Brain pericyte (primary cell): ENCODE results near the gene ELAVL2.

ENCODE experiments used
- DNase-seq: peaks from one replicate; pipeline ENCODE4 v3.0.0-alpha.2; 2012; ENCODE audit warnings: low read depth, low spot score

The ELAVL2 gene

GRCh38 chr9:23826120-23826629 is at the start of gene ELAVL2:
ELAVL2 (minus strand) TSS chr9:23826240; CDS start chr9:23762234, 64,006 bp downstream.
- peak; percentile 45 for DNase-seq

DNA sequence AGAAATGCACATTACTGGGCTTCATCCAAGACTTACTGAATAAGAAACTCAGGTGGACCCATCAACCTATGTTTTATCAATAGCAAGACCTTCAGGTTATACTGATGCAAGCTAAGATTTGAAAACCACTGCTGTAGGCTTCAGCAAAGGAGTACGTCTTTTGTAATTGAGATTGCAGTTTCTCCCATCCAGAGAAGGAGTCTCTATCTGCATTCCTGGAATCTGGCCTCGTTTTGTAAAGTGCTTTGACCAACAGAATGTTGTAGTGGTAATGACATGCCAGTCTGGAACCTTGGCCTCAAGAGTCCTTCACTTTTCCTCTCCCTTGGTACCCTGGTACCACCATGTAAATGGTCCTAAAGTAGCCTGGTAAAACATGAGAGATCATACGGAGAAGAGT is 32.2 kb upstream of the ELAVL2 start:
- DNase-seq: no peak

- DNase-seq: no peak
Measured at GRCh38 chr9:23855873-23856604, 30.0 kb upstream of the ELAVL2 start.

- DNase-seq: no peak
Measured at GRCh38 chr9:23850690-23851629, 24.9 kb upstream of the ELAVL2 start.

DNA sequence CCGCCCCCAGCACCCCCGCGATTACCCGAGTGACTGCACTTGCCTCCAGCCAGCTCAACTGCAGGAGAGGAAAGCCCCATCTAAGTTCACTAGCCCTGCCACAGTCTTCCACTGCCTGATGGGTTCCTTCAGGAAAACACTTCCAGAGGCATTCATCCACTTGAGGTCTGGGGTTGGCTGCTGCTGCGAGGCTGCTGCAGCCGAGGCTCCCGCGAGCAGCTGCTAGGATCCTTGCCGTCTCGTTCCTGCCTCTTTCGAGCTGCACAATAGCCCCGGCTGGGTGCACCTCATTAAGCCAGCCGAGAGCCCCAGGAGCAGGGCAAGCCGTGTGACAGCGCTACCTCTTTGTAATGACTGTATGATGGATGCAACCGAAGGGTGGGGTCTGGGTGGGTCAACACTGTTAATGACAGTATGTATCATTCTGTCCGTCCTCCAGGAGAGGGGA is 24.2 kb upstream of the ELAVL2 start:
- DNase-seq: no peak

- DNase-seq: no peak
Measured at GRCh38 chr9:23849379-23850035, 23.5 kb upstream of the ELAVL2 start.

GRCh38 chr9:23842565-23843129 is 16.6 kb upstream of the ELAVL2 start:
- DNase-seq: no peak

DNA sequence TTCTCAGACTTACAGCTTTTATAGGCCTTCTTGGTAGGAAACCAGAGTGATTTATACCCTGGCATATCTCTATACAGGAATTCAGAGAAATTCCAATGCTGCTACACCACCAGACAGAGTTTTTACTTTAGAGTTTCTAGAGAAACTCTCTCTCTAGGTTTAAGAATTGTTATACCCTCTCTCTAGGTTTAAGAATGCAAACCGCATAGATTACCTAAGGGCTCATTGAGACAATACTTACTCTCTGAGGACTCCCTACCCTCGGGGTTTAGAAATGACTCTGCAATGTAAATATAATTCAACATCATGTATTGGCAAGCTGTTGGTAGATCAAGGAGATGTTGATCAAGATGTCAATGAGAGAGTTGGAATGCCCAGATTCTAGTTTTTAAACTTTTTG is 15.3 kb upstream of the ELAVL2 start:
- DNase-seq: no peak

- no peak for DNase-seq
Measured at GRCh38 chr9:23837038-23837437, 11.0 kb upstream of the ELAVL2 start.

GRCh38 chr9:23830929-23831730 is 5.1 kb upstream of the ELAVL2 start:
- DNase-seq: no peak

GRCh38 chr9:23830476-23830805 is 4.4 kb upstream of the ELAVL2 start:
- no peak for DNase-seq

DNA sequence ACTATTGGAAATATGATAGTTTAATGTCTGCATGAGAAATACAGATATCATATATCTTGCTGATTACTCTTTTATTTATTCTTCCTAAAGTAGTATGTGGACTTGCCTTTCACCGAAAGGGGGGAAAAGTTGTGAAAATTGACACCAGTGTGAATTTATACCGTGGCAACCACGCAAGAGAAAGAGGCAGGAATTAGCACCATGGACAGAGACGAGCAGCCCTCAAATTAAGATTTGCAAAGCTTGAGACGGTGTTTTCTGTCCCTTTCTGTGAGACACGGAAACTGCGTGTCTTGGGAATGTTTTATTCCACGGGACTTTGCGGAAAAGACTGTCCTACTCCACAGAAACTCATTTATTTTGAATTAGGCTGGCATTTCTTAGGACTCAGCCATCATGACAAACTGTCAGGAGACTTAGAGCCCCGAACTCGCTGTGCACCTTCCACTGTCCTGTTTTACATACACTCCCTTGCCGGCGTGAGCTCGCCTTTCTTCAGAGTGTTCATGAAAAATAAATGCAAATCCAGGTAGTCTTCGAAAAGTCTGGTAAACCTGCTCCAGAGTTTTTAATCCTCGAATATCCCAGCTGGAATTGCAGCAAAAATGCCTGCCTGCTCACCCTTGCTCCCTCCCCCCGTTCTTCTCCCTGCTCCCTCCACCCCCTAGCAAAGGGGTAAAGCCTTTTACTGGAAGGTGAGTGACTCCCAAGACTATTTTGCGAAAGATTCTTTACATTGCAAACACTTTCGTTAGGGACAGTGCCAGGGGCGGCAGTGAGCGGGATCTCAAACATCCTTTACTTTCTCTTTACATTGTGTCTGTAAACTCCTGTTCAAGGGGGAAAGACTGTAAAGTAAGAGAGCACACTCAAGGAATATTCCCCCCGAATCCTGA is 3.8 kb upstream of the ELAVL2 start:
- no peak for DNase-seq

DNA sequence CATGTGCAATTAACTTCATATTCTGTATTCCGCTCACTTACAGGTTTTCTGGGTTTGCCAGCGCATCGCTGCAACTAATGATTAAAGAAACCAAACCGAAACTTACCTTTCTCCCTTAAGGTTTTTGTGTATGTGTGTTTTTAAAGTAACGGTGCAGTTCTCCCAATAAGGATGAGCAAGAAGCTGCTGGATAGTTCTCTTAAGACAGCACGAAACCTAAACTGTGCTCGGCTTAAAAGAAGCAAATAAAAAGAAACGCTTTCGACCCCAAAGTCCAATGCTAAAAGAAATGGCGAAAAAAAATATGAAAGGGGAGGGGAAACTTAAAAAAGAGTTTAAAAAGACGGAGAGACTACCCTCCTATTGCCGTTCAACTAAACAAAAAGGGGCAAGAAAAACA is 340 bp downstream of the ELAVL2 start:
- no peak for DNase-seq

- no peak for DNase-seq
Measured at GRCh38 chr9:23824830-23825591, 1.0 kb downstream of the ELAVL2 start.

DNA sequence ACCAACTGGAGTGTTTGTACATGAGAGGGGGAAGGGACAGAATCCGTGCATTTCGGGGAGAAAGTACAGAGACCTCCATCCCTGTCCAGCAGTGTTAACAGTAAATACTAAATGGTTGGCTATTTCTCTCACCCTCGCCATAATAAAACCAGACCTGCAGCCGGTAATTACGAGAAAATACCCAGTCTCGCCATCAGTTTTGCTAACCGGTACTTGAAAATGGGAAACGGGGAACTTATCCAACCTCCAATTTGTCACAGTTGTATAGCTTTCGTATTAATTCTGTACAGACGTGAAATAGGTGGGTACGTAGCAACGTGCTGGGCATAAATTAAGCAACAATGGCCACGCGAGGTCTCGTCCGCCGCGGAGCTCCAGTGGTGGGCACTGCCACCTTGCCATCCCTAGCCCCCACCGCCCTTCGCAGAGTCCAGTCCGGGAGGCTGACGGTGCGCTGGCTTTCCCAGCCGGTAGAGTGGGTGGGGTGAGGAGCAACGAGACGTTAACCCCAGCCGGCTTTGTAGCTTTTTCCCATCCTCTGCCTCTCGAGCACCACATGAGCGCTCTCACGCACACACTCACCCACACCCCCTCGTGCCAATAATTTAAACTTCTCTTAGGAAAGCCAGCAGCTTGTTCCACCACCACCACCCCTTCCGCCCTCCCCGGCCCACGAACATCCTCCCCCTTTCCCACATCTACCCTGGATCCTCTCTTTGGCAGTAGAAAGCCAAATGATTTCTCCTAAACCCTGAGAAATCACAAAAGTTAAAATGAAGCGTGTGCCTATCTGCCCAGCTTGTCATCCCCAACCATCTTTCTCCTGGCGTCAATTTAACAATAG is 1.8 kb downstream of the ELAVL2 start:
- DNase-seq: no peak

- no peak for DNase-seq
Measured at GRCh38 chr9:23823269-23823668, 2.8 kb downstream of the ELAVL2 start.

DNA sequence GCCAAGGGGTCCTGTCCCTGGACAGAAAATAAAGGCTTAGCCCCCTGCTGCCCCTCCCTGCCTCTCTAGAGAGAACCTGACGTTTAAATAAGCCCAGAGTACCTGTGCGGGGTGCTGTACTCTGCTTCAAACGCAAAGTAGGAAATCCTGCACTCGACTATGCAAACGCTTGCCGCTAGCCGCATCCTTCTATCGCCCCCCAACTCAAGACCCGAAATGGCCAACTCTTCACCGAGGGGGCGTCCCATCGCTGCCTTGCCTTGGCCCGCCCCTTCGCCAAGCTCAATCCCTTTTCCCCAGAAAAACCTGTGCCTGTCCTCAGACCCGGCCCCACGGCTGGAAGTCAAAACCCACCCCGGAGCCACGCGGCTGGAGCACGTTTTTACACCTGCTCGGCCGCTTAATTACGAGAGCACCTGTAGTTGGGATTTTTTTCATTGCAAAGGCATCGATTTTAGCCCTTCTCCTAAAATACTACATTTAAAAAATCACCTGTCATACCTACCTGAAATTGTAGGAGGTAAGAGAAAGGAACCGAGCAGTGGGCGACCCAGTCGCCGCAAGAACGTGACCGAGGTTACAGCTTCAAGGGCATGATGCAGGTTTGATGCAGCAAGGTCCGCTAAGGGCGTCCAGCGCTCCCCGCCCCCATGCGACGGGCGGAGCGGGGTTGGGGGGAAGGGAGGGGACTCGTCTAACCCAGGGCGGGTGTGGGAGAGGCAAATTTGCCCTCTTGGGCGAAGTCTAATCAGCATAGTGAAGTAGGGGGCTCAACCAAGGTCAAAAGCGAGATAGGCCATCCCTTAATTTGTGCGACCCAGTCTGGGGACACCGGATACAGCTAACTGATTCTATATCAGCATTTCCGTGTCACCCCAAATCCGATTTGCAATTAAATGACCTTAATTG is 3.5 kb downstream of the ELAVL2 start:
- no peak for DNase-seq
